ENCODE data around the gene MEAK7.

DNA sequence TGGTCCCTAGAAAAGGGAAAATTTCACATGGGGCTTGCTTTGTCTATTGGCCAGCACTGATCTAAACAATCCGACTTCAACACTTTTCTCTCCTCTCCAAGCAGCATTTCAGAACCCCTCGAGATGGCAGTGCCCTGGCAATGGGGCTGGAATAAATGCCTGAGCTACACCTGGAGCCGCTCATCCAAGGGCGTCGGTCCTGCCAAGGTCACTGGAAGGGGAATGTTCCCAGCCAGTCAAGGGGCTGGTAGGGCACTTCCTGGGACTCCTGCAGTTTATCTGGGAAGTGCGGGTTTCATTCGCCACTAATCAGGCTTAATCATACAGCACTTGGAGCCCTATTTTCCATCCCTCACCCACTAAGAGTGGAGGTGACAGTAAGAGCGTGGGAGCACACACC, 17.1 kb downstream of the MEAK7 start:
- no peak for TF ChIP-seq EP300 (IDR thresholded peaks at IDR 0.05)
- no peak for TF ChIP-seq POLR2A (IDR thresholded peaks at IDR 0.05)
- TF ChIP-seq, protein P1, sequence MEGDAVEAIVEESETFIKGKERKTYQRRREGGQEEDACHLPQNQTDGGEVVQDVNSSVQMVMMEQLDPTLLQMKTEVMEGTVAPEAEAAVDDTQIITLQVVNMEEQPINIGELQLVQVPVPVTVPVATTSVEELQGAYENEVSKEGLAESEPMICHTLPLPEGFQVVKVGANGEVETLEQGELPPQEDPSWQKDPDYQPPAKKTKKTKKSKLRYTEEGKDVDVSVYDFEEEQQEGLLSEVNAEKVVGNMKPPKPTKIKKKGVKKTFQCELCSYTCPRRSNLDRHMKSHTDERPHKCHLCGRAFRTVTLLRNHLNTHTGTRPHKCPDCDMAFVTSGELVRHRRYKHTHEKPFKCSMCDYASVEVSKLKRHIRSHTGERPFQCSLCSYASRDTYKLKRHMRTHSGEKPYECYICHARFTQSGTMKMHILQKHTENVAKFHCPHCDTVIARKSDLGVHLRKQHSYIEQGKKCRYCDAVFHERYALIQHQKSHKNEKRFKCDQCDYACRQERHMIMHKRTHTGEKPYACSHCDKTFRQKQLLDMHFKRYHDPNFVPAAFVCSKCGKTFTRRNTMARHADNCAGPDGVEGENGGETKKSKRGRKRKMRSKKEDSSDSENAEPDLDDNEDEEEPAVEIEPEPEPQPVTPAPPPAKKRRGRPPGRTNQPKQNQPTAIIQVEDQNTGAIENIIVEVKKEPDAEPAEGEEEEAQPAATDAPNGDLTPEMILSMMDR (IDR thresholded peaks at IDR 0.05): no peak
